C4-2B (cell line): ENCODE data around the gene A4GALT.

ENCODE experiments used
- CTCF ChIP-seq: fragments of 450-650 bp; conservative IDR thresholded peaks from 2 replicates; pipeline ENCODE4 v1.5.1; 2017; ENCODE audit warnings: mild to moderate bottlenecking
- ZFX ChIP-seq: fragments of 450-650 bp; IDR thresholded peaks from 2 replicates; pipeline ENCODE4 v1.6.1; 2017

- TF ChIP-seq CTCF (no peak), ZFX (no peak)
Measured at GRCh38 chr22:42653999-42654398, 66.7 kb downstream of the A4GALT start.
